ENCODE data around the gene COPS8.

Gene COPS8

DNA sequence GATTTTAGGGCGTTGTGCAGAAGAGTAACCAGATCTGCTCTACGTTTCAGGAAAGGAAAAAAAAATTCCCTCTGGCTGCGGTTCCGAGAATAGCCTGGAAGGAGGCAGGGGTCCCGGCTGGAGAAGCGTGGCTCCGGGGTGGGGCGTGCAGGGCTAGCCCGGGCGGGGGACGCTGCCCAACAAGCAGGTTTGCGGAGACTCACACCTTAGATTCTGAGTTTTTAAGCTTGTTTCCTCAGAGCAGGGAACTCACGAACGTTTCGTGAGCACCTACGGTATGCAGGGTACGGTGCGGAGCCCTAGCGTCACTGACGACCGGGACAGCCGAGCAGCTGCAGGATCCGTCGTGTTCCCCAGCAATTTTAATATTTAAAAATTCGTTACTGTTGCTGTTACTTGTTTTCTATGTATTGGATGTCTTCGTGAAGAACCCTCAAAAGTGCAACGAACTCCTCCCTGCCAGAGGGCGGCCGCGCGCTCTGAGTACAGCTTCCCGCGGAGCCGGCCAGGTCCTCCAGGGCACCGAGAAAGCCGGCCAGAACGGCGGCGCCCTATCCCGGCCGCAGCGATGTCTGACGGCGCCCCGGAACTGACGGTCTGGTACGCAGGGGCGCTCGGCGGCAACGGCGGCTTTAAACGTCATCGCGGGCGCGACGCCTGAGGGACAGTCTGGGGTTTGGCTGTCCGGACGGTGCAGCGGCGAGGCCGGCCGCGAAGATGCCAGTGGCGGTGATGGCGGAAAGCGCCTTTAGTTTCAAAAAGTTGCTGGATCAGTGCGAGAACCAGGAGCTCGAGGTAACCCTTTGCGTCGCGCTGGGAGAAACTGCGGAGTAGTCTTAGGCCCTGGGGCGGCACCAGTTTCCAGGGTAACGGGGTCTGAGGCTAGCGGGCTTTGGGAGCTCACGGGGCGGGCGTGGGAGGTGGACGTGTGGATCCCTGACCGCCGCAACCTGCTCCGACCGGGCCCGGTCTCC is at the start of gene COPS8:
COPS8 (plus strand) TSS at position 642 of the 974 bp plus-strand sequence; CDS start at position 718, 76 bp downstream.
- Histone ChIP-seq H3K79me2 (ENCODE audit: insufficient read depth, low read length) (peaks cover 17% of the 10 kb centered on the region), H2AFZ (ENCODE audit: low read length) (peak within 1 kb of the TSS; percentile 53; the same call in 1 of the 2 replicates), H3K27me3 (ENCODE audit: insufficient read depth, low read length) (no peaks in the 10 kb centered on the region)

DNA sequence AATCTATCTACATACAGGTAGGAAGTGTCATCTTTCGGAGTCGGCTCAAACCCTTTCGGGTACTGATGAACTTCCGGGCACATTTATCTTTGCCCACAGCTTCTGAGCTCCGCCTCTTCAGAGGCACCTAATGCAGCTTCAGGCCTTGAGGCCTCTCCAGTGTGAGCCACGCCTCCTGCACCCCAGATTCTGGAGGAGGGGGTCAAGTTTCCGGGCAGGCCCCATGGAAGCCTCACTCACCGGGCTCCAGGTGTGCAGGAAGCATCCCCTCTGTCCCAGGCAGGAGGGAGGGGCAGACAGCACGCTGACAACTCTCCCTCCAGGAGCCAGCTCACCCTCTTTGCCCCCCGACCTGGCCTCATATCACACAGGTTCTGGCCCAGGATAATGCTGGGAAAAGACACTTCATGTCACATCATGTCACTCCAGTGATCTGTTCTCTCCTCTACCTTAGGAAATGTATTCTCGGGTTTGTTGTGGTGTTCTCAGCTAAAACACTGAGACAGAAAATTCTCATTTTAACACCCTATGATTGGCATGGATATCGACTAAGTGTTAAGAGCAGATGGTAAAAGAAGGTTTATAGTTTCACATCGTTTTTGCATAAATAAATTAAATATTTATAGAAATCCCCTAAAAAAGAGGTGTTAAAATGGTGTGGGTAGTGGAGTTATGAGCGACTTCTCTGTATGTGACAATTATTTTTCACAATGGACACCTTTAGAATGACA is 46.2 kb upstream of the COPS8 start:
- H3K36me3 ChIP-seq (ENCODE audit: insufficient read depth, low read length): no peaks in the 10 kb centered on the region; the same call in 1 of the 2 replicates
- H2AFZ ChIP-seq (ENCODE audit: low read length): no peak overlapping the region
- H3K4me3 ChIP-seq (ENCODE audit: low read depth, low read length, poor library complexity, severe bottlenecking): no peak overlapping the region
- no peaks in the 10 kb centered on the region for H4K20me1 ChIP-seq (ENCODE audit: insufficient read depth, low read length)
- no peak overlapping the region for H3K27ac ChIP-seq (ENCODE audit: low read depth, low read length, poor library complexity, severe bottlenecking)
- no peaks in the 10 kb centered on the region for H3K9me2 ChIP-seq (ENCODE audit: low read depth, low read length)
- no peak overlapping the region for H3K4me2 ChIP-seq (ENCODE audit: low read length)
- no peaks in the 10 kb centered on the region for H3K79me2 ChIP-seq (ENCODE audit: insufficient read depth, low read length)
- no peaks in the 10 kb centered on the region for H3K9me3 ChIP-seq (ENCODE audit: low read length)
- H3K27me3 ChIP-seq (ENCODE audit: insufficient read depth, low read length): no peaks in the 10 kb centered on the region
- no peaks in the 10 kb centered on the region for H3F3A ChIP-seq (ENCODE audit: insufficient read depth, low read length)
- H3K9ac ChIP-seq (ENCODE audit: low read length): no peak overlapping the region
- H3K4me1 ChIP-seq (ENCODE audit: insufficient read depth, low read length, severe bottlenecking): no peaks in the 10 kb centered on the region
- TF ChIP-seq, protein P1, sequence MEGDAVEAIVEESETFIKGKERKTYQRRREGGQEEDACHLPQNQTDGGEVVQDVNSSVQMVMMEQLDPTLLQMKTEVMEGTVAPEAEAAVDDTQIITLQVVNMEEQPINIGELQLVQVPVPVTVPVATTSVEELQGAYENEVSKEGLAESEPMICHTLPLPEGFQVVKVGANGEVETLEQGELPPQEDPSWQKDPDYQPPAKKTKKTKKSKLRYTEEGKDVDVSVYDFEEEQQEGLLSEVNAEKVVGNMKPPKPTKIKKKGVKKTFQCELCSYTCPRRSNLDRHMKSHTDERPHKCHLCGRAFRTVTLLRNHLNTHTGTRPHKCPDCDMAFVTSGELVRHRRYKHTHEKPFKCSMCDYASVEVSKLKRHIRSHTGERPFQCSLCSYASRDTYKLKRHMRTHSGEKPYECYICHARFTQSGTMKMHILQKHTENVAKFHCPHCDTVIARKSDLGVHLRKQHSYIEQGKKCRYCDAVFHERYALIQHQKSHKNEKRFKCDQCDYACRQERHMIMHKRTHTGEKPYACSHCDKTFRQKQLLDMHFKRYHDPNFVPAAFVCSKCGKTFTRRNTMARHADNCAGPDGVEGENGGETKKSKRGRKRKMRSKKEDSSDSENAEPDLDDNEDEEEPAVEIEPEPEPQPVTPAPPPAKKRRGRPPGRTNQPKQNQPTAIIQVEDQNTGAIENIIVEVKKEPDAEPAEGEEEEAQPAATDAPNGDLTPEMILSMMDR (IDR thresholded peaks at IDR 0.05; ENCODE audit: low read length): no peak
- no peak for TF ChIP-seq EZH2 (IDR thresholded peaks at IDR 0.05; ENCODE audit: borderline replicate concordance, low read length)

More for the DNA sequence above, at the start of gene COPS8:
- no peaks in the 10 kb centered on the region for H3K9me2 ChIP-seq (ENCODE audit: low read depth, low read length)
- peaks cover 14% of the 10 kb centered on the region; the same call in 1 of the 2 replicates for H3K36me3 ChIP-seq (ENCODE audit: insufficient read depth, low read length)
- H3K4me3 ChIP-seq (ENCODE audit: low read depth, low read length, poor library complexity, severe bottlenecking): peak within 1 kb of the TSS; percentile 72
- H4K20me1 ChIP-seq (ENCODE audit: insufficient read depth, low read length): no peaks in the 10 kb centered on the region
- TF ChIP-seq, protein P1 (IDR thresholded peaks at IDR 0.05; ENCODE audit: low read length): no peak
- TF ChIP-seq EZH2 (IDR thresholded peaks at IDR 0.05; ENCODE audit: borderline replicate concordance, low read length): no peak
- peak within 1 kb of the TSS; percentile 85 for H3K9ac ChIP-seq (ENCODE audit: low read length)
- H3K4me2 ChIP-seq (ENCODE audit: low read length): peak within 1 kb of the TSS; percentile 85
- no peaks in the 10 kb centered on the region for H3F3A ChIP-seq (ENCODE audit: insufficient read depth, low read length)
- H3K27ac ChIP-seq (ENCODE audit: low read depth, low read length, poor library complexity, severe bottlenecking): peak within 1 kb of the TSS; percentile 29
- no peaks in the 10 kb centered on the region for H3K9me3 ChIP-seq (ENCODE audit: low read length)
- peaks cover 23% of the 10 kb centered on the region for H3K4me1 ChIP-seq (ENCODE audit: insufficient read depth, low read length, severe bottlenecking)

DNA sequence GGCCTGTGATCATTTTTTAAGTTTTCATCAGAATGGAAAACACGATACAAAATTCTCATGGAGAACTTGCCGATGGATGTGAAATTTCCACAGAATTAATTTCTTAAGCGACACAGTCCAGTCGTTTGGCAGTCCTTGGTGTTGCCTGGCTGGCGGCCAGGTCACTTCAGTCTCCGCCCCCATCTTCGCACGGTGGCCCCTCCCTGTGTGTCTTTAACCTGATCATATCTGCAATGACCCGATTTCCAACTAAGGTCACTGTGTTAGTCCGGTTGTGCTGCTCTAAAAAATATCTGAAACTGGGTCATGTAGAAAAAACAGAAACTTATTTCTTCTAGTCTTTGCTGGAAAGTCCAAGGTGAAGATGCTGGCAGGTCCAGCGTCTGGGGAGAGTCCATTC is 44.5 kb upstream of the COPS8 start:
- H3K9me3 ChIP-seq (ENCODE audit: low read length): no peaks in the 10 kb centered on the region
- H3K27ac ChIP-seq (ENCODE audit: low read depth, low read length, poor library complexity, severe bottlenecking): no peak overlapping the region
- no peaks in the 10 kb centered on the region for H3K9me2 ChIP-seq (ENCODE audit: low read depth, low read length)
- no peaks in the 10 kb centered on the region for H3K79me2 ChIP-seq (ENCODE audit: insufficient read depth, low read length)
- H3K4me1 ChIP-seq (ENCODE audit: insufficient read depth, low read length, severe bottlenecking): no peaks in the 10 kb centered on the region
- H3K27me3 ChIP-seq (ENCODE audit: insufficient read depth, low read length): no peaks in the 10 kb centered on the region
- no peak overlapping the region for H2AFZ ChIP-seq (ENCODE audit: low read length)
- H4K20me1 ChIP-seq (ENCODE audit: insufficient read depth, low read length): no peaks in the 10 kb centered on the region
- H3K4me2 ChIP-seq (ENCODE audit: low read length): no peak overlapping the region
- no peak for TF ChIP-seq EZH2 (IDR thresholded peaks at IDR 0.05; ENCODE audit: borderline replicate concordance, low read length)
- TF ChIP-seq, protein P1 (IDR thresholded peaks at IDR 0.05; ENCODE audit: low read length): no peak
- H3K4me3 ChIP-seq (ENCODE audit: low read depth, low read length, poor library complexity, severe bottlenecking): no peak overlapping the region
- no peaks in the 10 kb centered on the region; the same call in 1 of the 2 replicates for H3K36me3 ChIP-seq (ENCODE audit: insufficient read depth, low read length)
- no peaks in the 10 kb centered on the region for H3F3A ChIP-seq (ENCODE audit: insufficient read depth, low read length)
- H3K9ac ChIP-seq (ENCODE audit: low read length): no peak overlapping the region
